Transverse colon (tissue), 4 donors: ENCODE results near the gene PIP5K1B.

Source experiments
- POLR2AphosphoS5 ChIP-seq, 3 donors: sonication (generic); formaldehyde crosslinking; IDR thresholded peaks; one replicate each; pipeline ENCODE4 v1.6.1; 2016; ENCODE audit warnings: antibody characterized with exemption in 3 of 3
- TF ChIP-seq, protein P1 (sequence below), 5 experiments: fragments of 200-600 bp in 3 of 5; fragments of 450-650 bp in 2 of 5; sonication (generic) in 3 of 5; IDR thresholded peaks; 1 replicate in 2 of 5; 2 replicates in 3 of 5; pipeline ENCODE4 v1.5.1; 2016 to 2017; ENCODE audit warnings: antibody characterized with exemption in 5 of 5, inconsistent platforms in 3 of 5, mild to moderate bottlenecking in 2 of 5, moderate library complexity in 1 of 5

- TF ChIP-seq POLR2AphosphoS5 (IDR thresholded peaks at IDR 0.05) = no peak
- TF ChIP-seq, protein P1, sequence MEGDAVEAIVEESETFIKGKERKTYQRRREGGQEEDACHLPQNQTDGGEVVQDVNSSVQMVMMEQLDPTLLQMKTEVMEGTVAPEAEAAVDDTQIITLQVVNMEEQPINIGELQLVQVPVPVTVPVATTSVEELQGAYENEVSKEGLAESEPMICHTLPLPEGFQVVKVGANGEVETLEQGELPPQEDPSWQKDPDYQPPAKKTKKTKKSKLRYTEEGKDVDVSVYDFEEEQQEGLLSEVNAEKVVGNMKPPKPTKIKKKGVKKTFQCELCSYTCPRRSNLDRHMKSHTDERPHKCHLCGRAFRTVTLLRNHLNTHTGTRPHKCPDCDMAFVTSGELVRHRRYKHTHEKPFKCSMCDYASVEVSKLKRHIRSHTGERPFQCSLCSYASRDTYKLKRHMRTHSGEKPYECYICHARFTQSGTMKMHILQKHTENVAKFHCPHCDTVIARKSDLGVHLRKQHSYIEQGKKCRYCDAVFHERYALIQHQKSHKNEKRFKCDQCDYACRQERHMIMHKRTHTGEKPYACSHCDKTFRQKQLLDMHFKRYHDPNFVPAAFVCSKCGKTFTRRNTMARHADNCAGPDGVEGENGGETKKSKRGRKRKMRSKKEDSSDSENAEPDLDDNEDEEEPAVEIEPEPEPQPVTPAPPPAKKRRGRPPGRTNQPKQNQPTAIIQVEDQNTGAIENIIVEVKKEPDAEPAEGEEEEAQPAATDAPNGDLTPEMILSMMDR (IDR thresholded peaks at IDR 0.05) = no peak
Measured at GRCh38 chr9:68744426-68744825, 39.4 kb downstream of the PIP5K1B start.
